Thyroid gland (tissue), 4 donors: Measurements from ENCODE around the gene ARSJ. TPM values are rescaled to one million over a fixed set of nuclear protein-coding genes. Genes with fewer than 3 reads are reported as not detected.

Experiments
- DNase-seq, 2 donors: peaks; one replicate each; pipeline ENCODE4 v3.0.0-alpha.2; 2019
- H3K27ac ChIP-seq, 3 donors: fragments of 200-600 bp; sonication (generic); 1 replicate in 2 of 3; 2 replicates in 1 of 3; pipeline ENCODE4 v1.5.1; 2016 to 2019; ENCODE audit warnings: mild to moderate bottlenecking in 1 of 3, moderate library complexity in 1 of 3
- H3K27me3 ChIP-seq: fragments of 200-600 bp; sonication (generic); one replicate; pipeline ENCODE4 v1.5.1; 2019
- H3K36me3 ChIP-seq, 2 donors: fragments of 200-600 bp; sonication (generic); one replicate each; pipeline ENCODE4 v1.5.1; 2016 to 2019
- H3K4me1 ChIP-seq, 2 donors: fragments of 200-600 bp; sonication (generic); one replicate each; pipeline ENCODE4 v1.5.1; 2017 to 2019
- H3K4me3 ChIP-seq, 3 donors: fragments of 200-600 bp; sonication (generic); replicated peaks in 1 of 3; 1 replicate in 2 of 3; 2 replicates in 1 of 3; pipeline ENCODE4 v1.5.1; 2016; ENCODE audit warnings: mild to moderate bottlenecking in 1 of 3
- H3K9me3 ChIP-seq: fragments of 200-600 bp; sonication (generic); one replicate; pipeline ENCODE4 v1.5.1; 2017
- POLR2A ChIP-seq, 2 donors: fragments of 450-650 bp; IDR thresholded peaks; one replicate each; pipeline ENCODE4 v1.6.1; 2017; ENCODE audit warnings: antibody characterized with exemption in 2 of 2, mild to moderate bottlenecking in 2 of 2, moderate library complexity in 1 of 2
- WGBS, 2 donors: methylation state at CpG; one replicate each; pipeline ENCODE4 v1.1.5; 2017; 5-methylcytosine and 5-hydroxymethylcytosine counted together
- intact Hi-C: fragments of 100-400 bp; cut with DNase I; formaldehyde crosslinking; loops from one replicate; pipeline ENCODE4 v1.15.1; 2023
- total RNA-seq, 4 donors: library from RNA; depleted of rRNA; stranded (reverse); fragments of >200 nt; gene quantifications; one replicate each; pipeline ENCODE4 v1.2.3, GENCODE V29; 2016
- TF ChIP-seq, protein P1 (sequence below), 6 experiments: fragments of 200-600 bp in 3 of 6; fragments of 450-650 bp in 3 of 6; sonication (generic) in 3 of 6; IDR thresholded peaks; one replicate each; pipeline ENCODE4 v1.5.1; 2016 to 2019; ENCODE audit warnings: antibody characterized with exemption in 6 of 6, mild to moderate bottlenecking in 2 of 6, inconsistent platforms in 1 of 6, moderate library complexity in 1 of 6

Gene ARSJ
- total RNA-seq, 4 donors from 2014 or later, result 1.6 to 3.4 (median 2.7) TPM

DNA sequence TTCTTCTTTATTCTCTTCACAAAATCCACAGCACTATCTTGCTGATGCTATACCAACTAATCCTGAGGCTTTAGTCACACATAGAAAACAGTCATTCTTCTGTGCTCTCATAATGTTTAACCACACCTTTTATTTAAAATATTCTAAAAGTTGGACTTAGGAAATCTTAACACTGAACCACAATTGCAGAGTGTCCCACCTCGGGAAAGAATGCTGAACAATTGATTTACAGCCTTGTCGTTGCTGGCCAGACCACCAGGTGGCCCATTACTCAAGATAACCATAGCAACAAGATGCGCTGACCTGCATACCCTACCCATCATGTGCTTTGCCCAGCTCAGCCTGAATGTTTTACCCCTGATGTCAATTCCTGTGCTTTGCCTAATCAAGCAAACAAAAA, 100.8 kb downstream of the ARSJ start:
- intact Hi-C loops, result no loop called here
- Histone ChIP-seq H3K27me3 (no peaks in the 10 kb centered on the region), H3K36me3 (no peaks in the 10 kb centered on the region), H3K4me1 (no peaks in the 10 kb centered on the region), H3K27ac (no peak overlapping the region), H3K4me3 (no peak overlapping the region), H3K9me3 (no peaks in the 10 kb centered on the region)
- WGBS, 2 donors, result 18 to 26% methylated on average over 3 of the region's 3 CpGs
- no peak for TF ChIP-seq POLR2A (IDR thresholded peaks at IDR 0.05)
- TF ChIP-seq, protein P1, sequence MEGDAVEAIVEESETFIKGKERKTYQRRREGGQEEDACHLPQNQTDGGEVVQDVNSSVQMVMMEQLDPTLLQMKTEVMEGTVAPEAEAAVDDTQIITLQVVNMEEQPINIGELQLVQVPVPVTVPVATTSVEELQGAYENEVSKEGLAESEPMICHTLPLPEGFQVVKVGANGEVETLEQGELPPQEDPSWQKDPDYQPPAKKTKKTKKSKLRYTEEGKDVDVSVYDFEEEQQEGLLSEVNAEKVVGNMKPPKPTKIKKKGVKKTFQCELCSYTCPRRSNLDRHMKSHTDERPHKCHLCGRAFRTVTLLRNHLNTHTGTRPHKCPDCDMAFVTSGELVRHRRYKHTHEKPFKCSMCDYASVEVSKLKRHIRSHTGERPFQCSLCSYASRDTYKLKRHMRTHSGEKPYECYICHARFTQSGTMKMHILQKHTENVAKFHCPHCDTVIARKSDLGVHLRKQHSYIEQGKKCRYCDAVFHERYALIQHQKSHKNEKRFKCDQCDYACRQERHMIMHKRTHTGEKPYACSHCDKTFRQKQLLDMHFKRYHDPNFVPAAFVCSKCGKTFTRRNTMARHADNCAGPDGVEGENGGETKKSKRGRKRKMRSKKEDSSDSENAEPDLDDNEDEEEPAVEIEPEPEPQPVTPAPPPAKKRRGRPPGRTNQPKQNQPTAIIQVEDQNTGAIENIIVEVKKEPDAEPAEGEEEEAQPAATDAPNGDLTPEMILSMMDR (IDR thresholded peaks at IDR 0.05), result no peak
- DNase-seq, result no peak

DNA sequence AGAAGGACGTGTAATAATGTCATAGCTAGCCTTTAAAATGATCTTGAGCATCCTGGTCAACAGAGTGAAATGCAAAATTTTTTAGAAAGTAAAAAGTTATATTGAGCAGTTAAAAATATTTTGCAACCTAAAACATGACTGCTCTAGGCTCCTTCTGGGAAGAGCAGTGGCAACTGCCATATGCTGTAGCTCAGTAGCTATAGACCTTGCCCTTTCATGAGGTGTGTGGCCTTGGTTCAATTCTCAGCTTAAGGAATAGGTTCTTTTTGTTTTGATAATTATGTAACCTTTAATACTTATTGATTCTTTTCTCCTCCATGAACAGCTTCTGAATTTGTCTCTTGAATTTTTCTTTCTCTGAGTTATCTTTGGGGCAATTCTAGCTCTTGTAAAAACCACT, 105.0 kb downstream of the ARSJ start:
- intact Hi-C loops, result no loop called here
- H3K4me1 ChIP-seq, result no peaks in the 10 kb centered on the region
- no peak overlapping the region for H3K4me3 ChIP-seq
- H3K9me3 ChIP-seq, result no peaks in the 10 kb centered on the region
- TF ChIP-seq, protein P1 (IDR thresholded peaks at IDR 0.05), result no peak
- TF ChIP-seq POLR2A (IDR thresholded peaks at IDR 0.05), result no peak
- H3K36me3 ChIP-seq, result no peaks in the 10 kb centered on the region
- no peaks in the 10 kb centered on the region for H3K27me3 ChIP-seq
- no peak overlapping the region for H3K27ac ChIP-seq
- WGBS, 2 donors, result 81 to 96% methylated on average over 1 of the region's 1 CpG
- DNase-seq, result no peak

- TF ChIP-seq, protein P1 (IDR thresholded peaks at IDR 0.05), result no peak
- Histone ChIP-seq H3K4me3 (no peak overlapping the region), H3K27me3 (no peaks in the 10 kb centered on the region), H3K27ac (no peak overlapping the region), H3K9me3 (no peaks in the 10 kb centered on the region), H3K36me3 (no peaks in the 10 kb centered on the region), H3K4me1 (no peaks in the 10 kb centered on the region)
- intact Hi-C loops, result no loop called here
- no peak for DNase-seq
Observed at GRCh38 chr4:113873508-113873907, 105.9 kb downstream of the ARSJ start.

- WGBS, 2 donors, result 85 to 89% methylated on average over 5 of the region's 5 CpGs
Observed at GRCh38 chr4:113872426-113873260, 106.8 kb downstream of the ARSJ start.

DNA sequence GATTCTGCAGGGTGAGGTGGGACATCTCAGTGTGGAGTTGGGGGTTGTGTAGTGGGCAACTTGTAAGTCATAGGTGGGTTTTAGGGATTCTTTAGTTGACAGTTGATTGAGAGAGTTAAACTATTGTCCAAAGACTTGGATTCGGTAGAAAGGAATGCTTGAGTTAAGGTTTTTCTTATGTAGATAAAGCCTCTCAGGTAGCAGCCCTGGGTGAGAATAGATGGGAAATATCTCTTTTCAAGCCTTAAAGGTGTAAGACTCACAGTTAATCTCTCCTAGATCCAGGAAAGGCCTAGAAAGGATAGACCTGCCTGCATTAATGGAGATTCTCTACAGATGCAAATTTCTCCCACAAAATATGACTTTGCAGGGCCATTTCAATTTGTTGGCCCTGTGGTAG, 108.4 kb downstream of the ARSJ start:
- WGBS, 2 donors, result 85 to 86% methylated on average over 1 of the region's 1 CpG
- intact Hi-C loops, result no loop called here
- TF ChIP-seq, protein P1 (IDR thresholded peaks at IDR 0.05), result no peak
- TF ChIP-seq POLR2A (IDR thresholded peaks at IDR 0.05), result no peak
- no peak overlapping the region for H3K27ac ChIP-seq
- no peaks in the 10 kb centered on the region for H3K9me3 ChIP-seq
- no peak for DNase-seq
- H3K36me3 ChIP-seq, result no peaks in the 10 kb centered on the region
- H3K27me3 ChIP-seq, result no peaks in the 10 kb centered on the region
- H3K4me1 ChIP-seq, result no peaks in the 10 kb centered on the region
- no peak overlapping the region for H3K4me3 ChIP-seq

More at GRCh38 chr4:113872426-113873260, 106.8 kb downstream of the ARSJ start:
- H3K4me3 ChIP-seq, result no peak overlapping the region
- no peak overlapping the region for H3K27ac ChIP-seq
- H3K4me1 ChIP-seq, result no peaks in the 10 kb centered on the region
- no peak for DNase-seq
- intact Hi-C loops, result no loop called here
- no peaks in the 10 kb centered on the region for H3K9me3 ChIP-seq
- H3K27me3 ChIP-seq, result no peaks in the 10 kb centered on the region
- TF ChIP-seq POLR2A (IDR thresholded peaks at IDR 0.05), result no peak
- TF ChIP-seq, protein P1 (IDR thresholded peaks at IDR 0.05), result no peak
- H3K36me3 ChIP-seq, result no peaks in the 10 kb centered on the region
